Measurements from ENCODE around the gene PPARGC1A.

The PPARGC1A gene

DNA sequence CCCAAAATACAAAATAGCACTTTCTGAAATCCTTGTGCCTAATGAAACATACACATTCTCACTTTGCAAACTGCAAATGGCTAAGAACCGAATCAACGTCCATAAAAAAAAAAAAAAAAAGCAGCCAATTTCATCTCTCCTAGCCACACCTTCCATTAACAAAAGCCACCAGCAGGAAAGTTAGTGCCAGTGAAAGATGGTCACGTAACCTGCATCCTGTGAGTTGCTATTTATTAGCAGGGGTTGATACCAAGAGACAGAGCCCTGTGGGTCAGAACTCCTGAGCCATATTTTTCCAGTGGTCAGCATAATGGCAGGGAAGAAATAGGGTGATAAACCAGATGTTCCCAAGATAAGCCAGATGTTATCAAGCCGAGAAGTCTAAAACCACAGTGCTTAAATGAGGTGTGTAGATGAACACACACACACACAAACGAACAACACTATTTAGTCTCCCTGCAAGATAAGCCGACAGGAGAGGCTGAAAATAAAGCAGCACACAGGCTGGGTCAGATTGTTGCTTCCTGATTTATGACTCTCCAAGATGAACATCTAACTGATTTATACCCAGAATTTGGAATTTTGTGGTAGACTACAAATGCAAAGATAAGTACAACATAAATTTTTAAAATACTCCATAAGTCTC is 11.5 kb downstream of the PPARGC1A start:
- DNase-seq: no peak

- DNase-seq: no peak
Measured at GRCh38 chr4:23877758-23878229, 12.1 kb downstream of the PPARGC1A start.

- DNase-seq: no peak
Measured at GRCh38 chr4:23876418-23877089, 13.3 kb downstream of the PPARGC1A start.

DNA sequence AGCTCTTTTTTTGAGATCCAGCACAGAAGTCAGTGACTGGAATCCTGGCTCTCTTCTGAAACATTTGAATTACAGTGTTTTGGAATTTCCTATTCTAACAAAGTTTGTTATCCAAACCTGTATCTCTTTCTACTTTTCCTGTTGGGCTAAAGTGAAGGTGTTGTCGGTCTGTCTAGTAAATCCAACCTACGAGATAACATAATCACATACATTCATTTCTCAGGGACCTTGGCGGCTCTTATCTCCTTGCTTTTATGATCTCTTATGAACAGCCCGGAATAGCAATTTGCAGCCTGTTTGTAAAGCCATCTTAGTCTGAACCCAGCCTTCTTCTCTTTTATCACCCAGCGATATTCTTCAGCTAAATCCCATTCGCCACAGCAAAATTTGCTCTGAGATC is 14.5 kb downstream of the PPARGC1A start:
- DNase-seq: no peak

- no peak for DNase-seq
Measured at GRCh38 chr4:23874536-23874901, 15.3 kb downstream of the PPARGC1A start.

- no peak for DNase-seq
Measured at GRCh38 chr4:23873717-23874535, 15.9 kb downstream of the PPARGC1A start.

- no peak for DNase-seq
Measured at GRCh38 chr4:23871426-23871825, 18.4 kb downstream of the PPARGC1A start.

GRCh38 chr4:23866450-23867075 is 23.3 kb downstream of the PPARGC1A start:
- no peak for DNase-seq

DNA sequence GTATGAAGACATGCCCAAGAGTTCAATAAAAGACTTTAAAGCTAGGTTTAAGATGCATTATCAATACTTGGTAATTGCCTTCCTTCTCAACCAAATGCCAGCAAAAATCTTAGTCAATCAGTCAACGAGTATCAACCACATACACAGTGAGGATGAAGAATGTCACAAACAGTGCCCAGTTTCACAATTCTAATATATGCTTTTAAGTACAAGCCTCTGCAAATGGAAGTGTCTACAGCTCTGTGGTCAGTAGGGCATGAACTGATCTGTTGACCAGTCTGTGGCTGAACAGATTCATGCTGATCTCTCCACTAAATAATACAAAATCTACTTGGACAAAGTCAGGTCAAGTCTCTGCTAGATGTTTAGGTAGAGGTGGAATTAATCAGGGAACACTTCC is 27.9 kb downstream of the PPARGC1A start:
- DNase-seq: no peak

GRCh38 chr4:23860919-23861318 is 28.9 kb downstream of the PPARGC1A start:
- DNase-seq: no peak

DNA sequence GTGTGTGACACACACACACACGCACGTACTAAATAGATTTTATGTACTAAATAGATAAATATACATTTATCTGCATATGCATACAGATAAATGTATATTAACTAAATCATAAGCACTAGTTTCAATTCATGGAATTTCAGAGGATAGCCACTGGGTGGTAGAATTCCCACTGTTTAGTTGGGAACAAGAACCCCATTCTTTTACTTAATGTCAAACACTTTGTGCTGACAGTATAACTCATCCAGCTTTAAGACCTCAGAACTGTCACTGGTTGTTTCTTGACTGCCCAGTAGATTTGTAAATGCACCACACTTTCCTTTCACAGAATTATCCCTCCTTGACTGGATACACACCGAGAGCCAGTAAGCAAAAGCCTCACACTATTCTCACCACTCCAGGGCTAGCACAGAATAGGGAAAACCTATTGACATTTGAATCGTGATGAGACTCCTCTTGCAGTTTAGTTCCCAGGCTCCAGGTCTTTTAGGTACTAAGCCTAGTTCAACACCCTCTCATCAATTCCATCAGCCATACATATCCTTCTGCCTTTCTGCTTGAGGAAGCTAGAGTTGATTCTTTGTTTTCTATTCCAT is 32.4 kb downstream of the PPARGC1A start:
- no peak for DNase-seq

GRCh38 chr4:23856630-23857029 is 33.2 kb downstream of the PPARGC1A start:
- DNase-seq: no peak

GRCh38 chr4:23855912-23856605 is 33.8 kb downstream of the PPARGC1A start:
- no peak for DNase-seq

DNA sequence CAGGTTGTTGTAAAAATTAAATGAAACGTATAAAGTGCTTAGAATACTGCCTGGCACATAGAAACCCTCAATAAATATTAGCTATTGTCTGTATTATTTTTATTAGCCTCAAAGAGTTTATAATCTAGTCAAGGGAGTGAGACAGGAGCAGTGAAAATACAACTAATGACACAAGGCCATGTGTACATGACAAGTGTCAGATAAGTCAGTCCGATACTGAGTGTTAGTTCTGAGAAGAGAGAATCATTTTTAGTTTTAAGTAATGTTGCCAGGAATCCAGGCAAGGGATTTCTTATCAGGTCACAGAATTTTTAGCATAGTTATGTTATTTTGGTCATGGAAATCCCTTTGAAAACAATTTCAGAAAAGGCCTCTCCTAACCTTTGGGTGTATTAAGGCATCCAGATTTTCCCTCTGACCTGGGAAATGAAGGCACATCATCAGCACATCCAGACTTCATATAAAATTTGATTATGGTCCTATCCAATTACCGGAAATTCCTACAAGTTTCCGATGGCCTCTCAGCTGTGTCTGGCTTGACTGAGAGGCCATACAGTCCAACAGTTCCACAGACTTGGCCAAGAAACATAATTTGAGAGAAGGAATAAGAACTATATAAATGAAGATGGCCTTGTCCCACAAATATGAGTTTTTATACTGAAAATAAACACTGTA is 35.7 kb downstream of the PPARGC1A start:
- DNase-seq: no peak

DNA sequence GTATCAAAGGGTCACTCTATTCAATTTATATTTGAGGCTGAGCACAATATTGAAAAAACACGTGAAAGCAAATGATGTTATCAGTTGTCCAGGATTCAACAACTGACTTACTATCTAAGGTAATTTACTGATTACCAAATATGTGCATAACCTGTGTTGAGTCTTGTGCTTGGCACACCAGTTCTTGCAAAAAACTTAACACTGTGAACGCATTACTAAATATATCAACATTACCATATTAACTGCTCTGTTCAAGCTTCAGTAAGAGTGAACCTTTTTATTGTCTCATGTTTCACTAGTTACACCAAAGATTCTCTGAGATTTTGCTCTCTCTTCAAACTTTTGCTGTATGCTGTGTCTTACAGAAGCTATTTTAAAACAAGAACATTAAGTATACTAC is 38.4 kb downstream of the PPARGC1A start:
- no peak for DNase-seq

DNA sequence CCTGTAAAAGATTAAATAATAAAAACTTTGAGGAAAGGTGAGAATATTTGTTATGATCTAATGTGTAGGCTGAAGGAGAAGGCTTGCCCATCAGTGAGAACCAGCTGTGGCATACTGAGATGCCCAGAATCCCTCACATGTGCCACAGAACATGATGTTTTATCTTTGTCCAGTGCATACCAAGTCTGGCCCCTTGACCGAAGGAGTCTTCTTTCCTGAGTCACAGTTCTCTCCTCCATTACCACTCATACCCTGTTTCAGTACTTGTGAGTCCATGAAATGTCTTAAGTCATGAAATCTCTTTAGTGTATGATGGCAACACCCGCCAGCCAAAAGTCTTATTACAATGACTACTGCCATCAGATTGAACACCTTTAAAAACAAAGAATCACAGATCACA is 42.7 kb downstream of the PPARGC1A start:
- DNase-seq: no peak

DNA sequence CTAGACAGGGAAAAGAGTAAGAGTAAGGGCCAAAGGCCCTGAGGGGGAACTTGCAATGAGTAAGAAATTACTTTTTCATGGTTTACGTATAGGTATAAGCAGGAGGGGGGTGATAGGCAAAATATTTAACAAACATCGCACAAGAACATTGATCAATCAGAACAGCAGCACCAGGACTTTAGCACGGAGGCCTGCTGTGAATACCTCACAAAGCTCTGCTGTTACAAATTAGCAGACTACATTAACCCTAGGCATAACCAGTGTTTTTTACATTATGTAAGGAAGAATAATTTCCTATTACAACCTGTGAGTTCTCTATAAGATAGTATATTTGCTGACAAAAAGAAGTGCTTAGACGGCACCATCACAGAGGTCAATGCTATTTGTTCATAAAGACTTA is 44.9 kb downstream of the PPARGC1A start:
- DNase-seq: no peak

GRCh38 chr4:23839279-23839678 is 50.6 kb downstream of the PPARGC1A start:
- no peak for DNase-seq

DNA sequence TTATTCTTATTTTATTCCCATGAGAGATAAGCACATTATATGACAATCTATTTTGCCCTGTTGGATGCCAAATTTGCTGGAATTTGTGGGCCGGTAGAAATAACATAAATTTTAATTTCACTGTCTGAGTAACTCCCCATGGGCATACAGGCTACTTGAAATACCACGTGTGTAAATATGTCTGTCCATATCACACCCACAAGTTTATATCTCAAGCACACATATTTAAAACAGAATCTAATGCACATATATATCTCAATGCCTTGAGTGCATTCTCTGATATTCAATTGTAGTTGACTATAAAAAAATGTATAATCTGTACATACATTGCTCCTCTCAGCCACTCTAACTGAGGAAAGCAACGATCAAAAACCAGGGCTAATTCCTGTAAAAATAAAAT is 51.2 kb downstream of the PPARGC1A start:
- no peak for DNase-seq

DNA sequence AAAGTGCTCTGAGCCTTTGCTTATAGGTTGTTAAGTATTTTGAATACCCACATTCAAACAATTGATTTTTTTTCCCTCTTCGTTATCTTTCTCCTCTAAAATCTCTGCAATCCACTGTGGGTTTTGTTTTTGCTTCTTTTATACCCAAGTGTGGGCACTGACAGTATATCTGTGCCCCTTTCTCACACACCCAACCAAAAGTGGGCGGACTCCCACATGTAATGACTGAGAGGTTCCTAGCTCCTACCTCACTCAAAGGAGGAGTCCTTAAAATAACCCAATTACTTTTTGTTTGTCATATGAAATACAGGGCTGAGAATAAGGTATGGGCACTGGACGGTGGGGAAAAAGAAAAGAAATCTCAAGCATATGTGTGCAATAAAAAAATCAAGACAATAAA is 51.7 kb downstream of the PPARGC1A start:
- DNase-seq: no peak

DNA sequence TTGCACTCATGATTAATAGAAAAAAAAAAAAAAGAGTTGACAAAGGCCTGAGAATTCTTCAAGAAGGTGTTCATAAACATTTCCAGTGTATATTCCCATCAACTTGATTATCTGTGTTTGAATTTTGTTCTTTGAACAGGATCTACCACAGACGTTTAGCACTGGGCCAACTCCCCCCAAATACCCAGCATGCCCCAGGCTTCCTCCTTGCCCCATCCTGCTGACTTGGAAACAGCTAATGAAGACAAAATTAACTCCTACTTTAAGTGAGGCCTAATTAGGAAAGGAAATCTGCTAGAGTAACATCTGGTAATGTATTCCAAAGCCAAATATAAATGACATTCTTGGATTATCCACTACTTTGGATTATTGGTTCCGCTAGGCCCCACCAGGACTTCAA is 52.5 kb downstream of the PPARGC1A start:
- no peak for DNase-seq
